Body of pancreas (tissue), 4 donors: ENCODE data around the gene EPB41L3.

Experiments used
- CTCF ChIP-seq, 7 experiments: fragments of 450-650 bp in 4 of 7; fragments of 200-600 bp in 3 of 7; sonication (generic) in 3 of 7; IDR thresholded peaks; one replicate each; pipeline ENCODE4 v1.5.1; 2016 to 2019; ENCODE audit warnings: antibody characterized with exemption in 7 of 7
- POLR2A ChIP-seq, 3 donors: fragments of 450-650 bp; IDR thresholded peaks; one replicate each; pipeline ENCODE4 v1.6.1; 2016; ENCODE audit warnings: antibody characterized with exemption in 3 of 3, mild to moderate bottlenecking in 2 of 3

- TF ChIP-seq CTCF (IDR thresholded peaks at IDR 0.05): no peak
- no peak for TF ChIP-seq POLR2A (IDR thresholded peaks at IDR 0.05)
Measured at GRCh38 chr18:5410582-5410981, 133.2 kb downstream of the EPB41L3 start.
